GM12892 (cell line): ENCODE results near the gene CNGA4.

Experiments used
- POLR2AphosphoS5 ChIP-seq: IDR thresholded peaks from 2 replicates; pipeline ENCODE4 v1.6.1; 2011; ENCODE audit warnings: low read depth, low read length, control low read depth
- TAF1 ChIP-seq: IDR thresholded peaks from 2 replicates; pipeline ENCODE4 v1.6.1; 2011; ENCODE audit warnings: low read depth, mild to moderate bottlenecking, control low read depth, low read length, borderline replicate concordance

- TF ChIP-seq POLR2AphosphoS5 (no peak), TAF1 (no peak)
These were observed 24.4 kb upstream of the CNGA4 start for GRCh38 chr11:6214530-6214929.
